ENCODE results near the gene EEF2K.
"Not testable (repeated sequence)": the region's sequence is repeated elsewhere in the genome, so short reads cannot be mapped to it uniquely, and the experiment has no call there.

The EEF2K gene

DNA sequence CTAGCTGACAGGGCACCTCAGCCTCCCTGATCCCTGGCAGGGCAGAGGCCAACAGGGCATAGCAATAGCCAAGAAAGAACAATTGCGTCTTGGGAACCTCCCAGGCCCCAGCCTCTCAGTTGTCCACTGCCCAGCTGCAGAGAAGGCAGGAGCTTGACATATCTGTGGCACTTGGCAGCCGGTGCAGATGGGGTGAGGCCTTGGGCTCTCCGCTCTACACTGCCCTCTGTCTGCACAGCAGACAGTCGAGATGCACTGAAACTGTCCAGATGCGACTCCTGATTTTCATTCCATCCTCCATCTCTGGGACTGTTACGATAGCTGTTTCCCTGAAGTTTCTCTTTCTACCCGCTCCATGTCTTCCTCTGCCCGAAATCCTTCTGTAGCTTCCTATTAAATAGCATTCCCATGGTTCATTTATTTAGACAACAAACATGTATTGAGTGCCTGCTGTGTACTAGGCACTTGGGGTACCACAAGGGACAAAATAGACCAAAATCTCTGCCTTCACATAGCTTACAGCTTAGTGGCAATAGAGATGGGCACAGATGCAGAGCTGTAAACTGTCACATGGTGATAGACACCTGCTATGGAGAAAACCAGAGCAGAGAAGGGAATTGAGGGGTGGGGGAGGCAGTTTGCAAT lies 94.5 kb downstream of the EEF2K start:
- TF ChIP-seq, protein P1, sequence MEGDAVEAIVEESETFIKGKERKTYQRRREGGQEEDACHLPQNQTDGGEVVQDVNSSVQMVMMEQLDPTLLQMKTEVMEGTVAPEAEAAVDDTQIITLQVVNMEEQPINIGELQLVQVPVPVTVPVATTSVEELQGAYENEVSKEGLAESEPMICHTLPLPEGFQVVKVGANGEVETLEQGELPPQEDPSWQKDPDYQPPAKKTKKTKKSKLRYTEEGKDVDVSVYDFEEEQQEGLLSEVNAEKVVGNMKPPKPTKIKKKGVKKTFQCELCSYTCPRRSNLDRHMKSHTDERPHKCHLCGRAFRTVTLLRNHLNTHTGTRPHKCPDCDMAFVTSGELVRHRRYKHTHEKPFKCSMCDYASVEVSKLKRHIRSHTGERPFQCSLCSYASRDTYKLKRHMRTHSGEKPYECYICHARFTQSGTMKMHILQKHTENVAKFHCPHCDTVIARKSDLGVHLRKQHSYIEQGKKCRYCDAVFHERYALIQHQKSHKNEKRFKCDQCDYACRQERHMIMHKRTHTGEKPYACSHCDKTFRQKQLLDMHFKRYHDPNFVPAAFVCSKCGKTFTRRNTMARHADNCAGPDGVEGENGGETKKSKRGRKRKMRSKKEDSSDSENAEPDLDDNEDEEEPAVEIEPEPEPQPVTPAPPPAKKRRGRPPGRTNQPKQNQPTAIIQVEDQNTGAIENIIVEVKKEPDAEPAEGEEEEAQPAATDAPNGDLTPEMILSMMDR (IDR thresholded peaks at IDR 0.05), result peak; percentile 18
- DNase-seq (ENCODE audit: low spot score), result no peak
- H3K4me3 ChIP-seq, result no peak overlapping the region
- no peak overlapping the region for H3K27ac ChIP-seq

DNA sequence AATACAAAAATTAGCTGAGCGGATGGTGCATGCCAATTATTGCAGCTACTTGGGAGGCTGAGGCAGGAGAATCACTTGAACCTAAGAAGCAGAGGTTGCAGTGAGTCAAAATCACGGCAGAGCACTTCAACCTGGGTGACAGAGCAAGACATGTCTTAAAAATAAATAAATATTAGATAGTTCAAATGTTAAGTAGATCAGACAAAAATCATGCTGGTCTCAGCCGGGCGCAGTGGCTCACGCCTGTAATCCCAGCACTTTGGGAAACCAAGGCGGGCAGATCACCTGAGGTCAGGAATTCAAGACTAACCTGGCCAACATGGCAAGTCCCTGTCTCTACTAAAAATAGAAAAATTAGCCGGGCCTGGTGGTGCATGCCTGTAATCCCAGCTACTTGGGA lies 95.3 kb downstream of the EEF2K start:
- H3K4me3 ChIP-seq; DNase-seq (ENCODE audit: low spot score); H3K27ac ChIP-seq: not testable (repeated sequence)

DNA sequence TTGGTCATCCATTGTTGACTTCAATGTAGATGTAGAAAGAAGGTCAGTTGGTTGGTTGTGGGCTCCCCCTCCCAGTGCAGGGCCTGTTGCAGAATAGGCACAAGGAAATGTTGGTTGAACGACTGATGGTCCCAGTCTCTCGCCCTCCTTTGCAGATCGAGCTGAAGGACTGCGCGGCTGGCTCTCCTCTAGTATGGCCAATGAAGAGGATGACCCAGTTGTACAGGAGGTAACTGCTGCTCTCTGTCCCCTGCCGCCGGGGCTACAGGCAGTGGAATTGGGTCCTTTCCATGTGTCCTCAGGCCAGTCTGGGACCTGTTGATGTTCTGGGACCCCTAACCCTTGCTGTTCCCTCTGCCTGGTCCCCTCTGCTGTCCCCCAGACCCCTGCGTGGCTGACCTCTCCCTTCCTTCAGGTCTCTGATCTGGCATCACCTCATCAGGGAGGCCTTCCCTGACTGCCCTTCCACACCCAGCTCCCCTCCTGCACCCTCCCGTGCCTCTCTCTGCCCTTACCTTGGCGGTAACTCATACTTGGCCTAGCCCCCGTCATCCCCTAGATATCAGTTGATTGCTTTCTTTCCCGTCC lies 96.8 kb downstream of the EEF2K start:
- TF ChIP-seq, protein P1 (IDR thresholded peaks at IDR 0.05), result no peak
- Histone ChIP-seq H3K4me3 (no peak overlapping the region), H3K27ac (no peak overlapping the region)
- DNase-seq (ENCODE audit: low spot score), result no peak

DNA sequence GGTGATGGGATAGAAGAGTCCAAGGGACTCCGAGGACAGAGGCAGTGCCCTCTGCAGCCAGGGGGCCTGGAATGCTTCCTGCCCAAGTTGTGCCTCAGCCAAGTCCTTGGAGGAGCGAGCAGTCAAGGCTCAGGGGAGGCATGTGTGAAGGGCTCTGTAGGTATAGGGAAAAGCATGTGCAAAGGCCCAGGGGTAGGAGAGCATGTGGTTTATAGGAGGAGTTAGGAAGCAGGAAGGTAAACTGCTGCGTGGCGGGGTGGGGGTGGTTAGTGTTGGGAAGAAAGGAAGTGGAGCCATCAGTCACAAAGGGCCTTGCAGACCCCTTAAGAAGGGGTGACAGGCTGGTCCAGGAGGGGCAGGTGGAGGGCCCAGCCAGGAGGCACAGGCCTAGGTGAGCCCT lies 98.3 kb downstream of the EEF2K start:
- no peak overlapping the region for H3K4me3 ChIP-seq
- TF ChIP-seq, protein P1 (IDR thresholded peaks at IDR 0.05), result no peak
- H3K27ac ChIP-seq, result no peak overlapping the region
- DNase-seq (ENCODE audit: low spot score), result no peak

DNA sequence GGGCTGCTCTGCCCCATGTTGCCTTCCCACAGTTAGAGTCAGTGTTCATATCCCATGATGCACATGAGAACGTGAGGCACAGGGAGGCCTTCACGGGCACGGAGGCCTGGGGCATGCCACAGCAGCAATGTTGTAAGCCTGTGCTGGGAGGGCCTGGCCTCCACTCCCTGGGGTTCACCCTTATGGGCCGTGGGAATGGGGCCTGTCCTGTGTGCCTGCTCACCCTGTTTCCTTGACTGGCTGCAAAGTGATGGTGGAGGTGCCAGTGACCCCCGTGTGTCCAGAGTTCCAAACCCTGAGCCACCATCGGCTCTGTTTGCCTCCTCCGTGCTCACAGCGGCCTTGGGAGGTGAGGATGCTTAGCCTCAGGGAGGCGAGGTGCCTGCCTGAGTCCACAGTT lies 100.7 kb downstream of the EEF2K start:
- no peak overlapping the region for H3K4me3 ChIP-seq
- TF ChIP-seq, protein P1 (IDR thresholded peaks at IDR 0.05), result no peak
- DNase-seq (ENCODE audit: low spot score), result no peak
- no peak overlapping the region for H3K27ac ChIP-seq

DNA sequence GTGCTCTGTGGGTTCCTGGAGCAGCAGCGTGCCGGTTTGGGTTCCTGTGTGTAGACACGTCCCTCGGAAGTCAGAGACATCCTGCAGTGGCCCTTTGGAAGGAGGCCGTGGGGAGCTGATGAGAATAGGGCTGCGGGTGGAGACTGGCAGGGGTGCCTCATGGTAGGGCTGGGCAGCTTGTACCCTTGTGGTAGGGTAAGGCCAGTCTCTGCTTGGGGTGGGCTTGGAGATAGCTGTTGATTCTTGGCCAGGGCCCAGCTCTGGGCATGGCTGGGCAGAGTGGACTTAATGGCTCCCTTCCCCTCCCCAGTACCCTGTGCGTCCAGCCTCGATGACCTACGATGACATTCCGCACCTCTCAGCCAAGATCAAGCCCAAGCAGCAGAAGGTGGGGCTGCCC lies 101.8 kb downstream of the EEF2K start:
- TF ChIP-seq, protein P1 (IDR thresholded peaks at IDR 0.05), result no peak

DNA sequence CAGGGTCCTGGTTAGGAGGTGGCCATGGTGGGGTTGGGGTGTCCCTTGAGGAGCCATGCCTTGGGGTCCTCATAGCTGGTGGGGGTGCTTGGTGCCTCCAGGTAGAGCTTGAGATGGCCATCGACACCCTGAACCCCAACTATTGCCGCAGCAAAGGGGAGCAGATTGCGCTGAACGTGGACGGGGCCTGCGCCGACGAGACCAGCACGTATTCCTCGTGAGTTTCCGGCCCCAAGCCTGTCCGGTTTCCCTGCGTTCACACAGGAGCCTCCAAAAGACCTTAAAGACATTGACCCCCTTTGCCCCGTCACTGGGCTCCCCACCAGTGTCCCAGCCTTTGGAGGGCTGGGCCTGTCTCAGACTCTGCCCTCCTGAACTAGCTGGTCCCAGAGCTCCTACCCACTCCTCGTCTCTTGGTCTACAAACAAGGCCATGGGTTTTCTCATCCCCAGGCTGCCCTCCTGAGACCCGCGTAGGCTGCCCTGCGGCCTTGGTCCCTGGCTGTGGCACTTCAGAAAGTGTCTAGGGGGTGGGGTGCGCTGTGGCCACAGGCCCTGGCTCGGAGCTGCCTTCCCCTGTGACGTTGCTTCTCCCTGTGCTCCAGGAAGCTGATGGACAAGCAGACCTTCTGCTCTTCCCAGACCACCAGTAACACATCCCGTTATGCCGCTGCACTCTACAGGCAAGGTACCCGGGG lies 102.9 kb downstream of the EEF2K start:
- TF ChIP-seq, protein P1 (IDR thresholded peaks at IDR 0.05), result no peak

More for the DNA sequence above, 101.8 kb downstream of the EEF2K start:
- Histone ChIP-seq H3K27ac (no peak overlapping the region), H3K4me3 (no peak overlapping the region)
- DNase-seq (ENCODE audit: low spot score), result no peak

More for the DNA sequence above, 102.9 kb downstream of the EEF2K start:
- DNase-seq (ENCODE audit: low spot score), result no peak
- no peak overlapping the region for H3K4me3 ChIP-seq
- H3K27ac ChIP-seq, result no peak overlapping the region
